Thyroid gland (tissue), 4 donors: ENCODE measurements around the gene GNE.
"Not testable (repeated sequence)": the region's sequence is repeated elsewhere in the genome, so short reads cannot be mapped to it uniquely, and the experiment has no call there.

Experiments used
- POLR2A ChIP-seq, 2 donors: fragments of 450-650 bp; IDR thresholded peaks; one replicate each; pipeline ENCODE4 v1.6.1; 2017; ENCODE audit warnings: antibody characterized with exemption in 2 of 2, mild to moderate bottlenecking in 2 of 2, moderate library complexity in 1 of 2
- TF ChIP-seq, protein P1 (sequence below), 6 experiments: fragments of 200-600 bp in 3 of 6; fragments of 450-650 bp in 3 of 6; sonication (generic) in 3 of 6; IDR thresholded peaks; one replicate each; pipeline ENCODE4 v1.5.1; 2016 to 2019; ENCODE audit warnings: antibody characterized with exemption in 6 of 6, mild to moderate bottlenecking in 2 of 6, inconsistent platforms in 1 of 6, moderate library complexity in 1 of 6

DNA sequence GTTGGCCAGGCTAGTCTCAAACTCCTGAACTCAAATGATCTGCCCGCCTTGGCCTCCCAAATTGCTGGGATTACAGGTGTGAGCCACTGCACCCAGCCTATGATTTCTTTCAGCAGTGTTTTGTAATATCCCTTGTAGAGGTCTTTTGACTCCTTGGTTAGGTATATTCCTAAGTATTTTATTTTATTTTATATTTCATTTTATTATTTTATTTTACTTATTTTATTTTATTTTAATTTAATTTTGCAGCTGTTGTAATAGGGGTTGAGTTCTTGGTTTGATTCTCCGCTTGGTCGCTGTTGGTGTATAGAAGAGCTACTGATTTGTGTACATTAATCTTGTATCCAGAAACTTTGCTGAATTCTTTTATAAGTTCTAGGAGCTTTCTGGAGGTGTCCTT, 18.6 kb downstream of the GNE start:
- TF ChIP-seq, protein P1, sequence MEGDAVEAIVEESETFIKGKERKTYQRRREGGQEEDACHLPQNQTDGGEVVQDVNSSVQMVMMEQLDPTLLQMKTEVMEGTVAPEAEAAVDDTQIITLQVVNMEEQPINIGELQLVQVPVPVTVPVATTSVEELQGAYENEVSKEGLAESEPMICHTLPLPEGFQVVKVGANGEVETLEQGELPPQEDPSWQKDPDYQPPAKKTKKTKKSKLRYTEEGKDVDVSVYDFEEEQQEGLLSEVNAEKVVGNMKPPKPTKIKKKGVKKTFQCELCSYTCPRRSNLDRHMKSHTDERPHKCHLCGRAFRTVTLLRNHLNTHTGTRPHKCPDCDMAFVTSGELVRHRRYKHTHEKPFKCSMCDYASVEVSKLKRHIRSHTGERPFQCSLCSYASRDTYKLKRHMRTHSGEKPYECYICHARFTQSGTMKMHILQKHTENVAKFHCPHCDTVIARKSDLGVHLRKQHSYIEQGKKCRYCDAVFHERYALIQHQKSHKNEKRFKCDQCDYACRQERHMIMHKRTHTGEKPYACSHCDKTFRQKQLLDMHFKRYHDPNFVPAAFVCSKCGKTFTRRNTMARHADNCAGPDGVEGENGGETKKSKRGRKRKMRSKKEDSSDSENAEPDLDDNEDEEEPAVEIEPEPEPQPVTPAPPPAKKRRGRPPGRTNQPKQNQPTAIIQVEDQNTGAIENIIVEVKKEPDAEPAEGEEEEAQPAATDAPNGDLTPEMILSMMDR (IDR thresholded peaks at IDR 0.05), result not testable (repeated sequence)
- not testable (repeated sequence) for TF ChIP-seq POLR2A (IDR thresholded peaks at IDR 0.05)
